Erythroblast (primary cell): ENCODE results near the gene RIMBP3C.
"Not testable (repeated sequence)": the region's sequence is repeated elsewhere in the genome, so short reads cannot be mapped to it uniquely, and the experiment has no call there.

Source experiments
- DNase-seq, 2 experiments: peaks; one replicate each; lab custom pipeline; 2025; lab: John Stamatoyannopoulos, UW
- GATA1 ChIP-seq: IDR thresholded peaks from 2 replicates; pipeline ENCODE4 v1.6.1; 2011; ENCODE audit warnings: low read depth, mild to moderate bottlenecking, control low read depth, low read length, moderate library complexity
- POLR2A ChIP-seq: IDR thresholded peaks from 2 replicates; pipeline ENCODE4 v1.6.1; 2011; ENCODE audit warnings: mild to moderate bottlenecking, low read length

The RIMBP3C gene

GRCh38 chr22:21551361-21551760 lies at the start of gene RIMBP3C:
TSS of gene RIMBP3C (minus strand) at chr22:21551461. CDS start at chr22:21550976, 485 bp downstream.
- not testable (repeated sequence) for DNase-seq

GRCh38 chr22:21599053-21599893 lies 48.0 kb upstream of the RIMBP3C start:
- TF ChIP-seq POLR2A (no peak), GATA1 (no peak)

GRCh38 chr22:21598302-21598701 lies 47.0 kb upstream of the RIMBP3C start:
- no peak for DNase-seq
- TF ChIP-seq POLR2A: no peak
- TF ChIP-seq GATA1: no peak

More at GRCh38 chr22:21599053-21599893, 48.0 kb upstream of the RIMBP3C start:
- DNase-seq: no peak

GRCh38 chr22:21596356-21597135 lies 45.3 kb upstream of the RIMBP3C start:
- not testable (repeated sequence) for DNase-seq

GRCh38 chr22:21594865-21595452 lies 43.7 kb upstream of the RIMBP3C start:
- no peak for DNase-seq
- no peak for TF ChIP-seq GATA1
- no peak for TF ChIP-seq POLR2A

- no peak for TF ChIP-seq GATA1
- no peak for TF ChIP-seq POLR2A
- DNase-seq: peak in 1 of 2 experiments; percentile 9
Measured at GRCh38 chr22:21593406-21594232, 42.4 kb upstream of the RIMBP3C start.

- DNase-seq: no peak
- TF ChIP-seq POLR2A: no peak
- no peak for TF ChIP-seq GATA1
Measured at GRCh38 chr22:21592422-21592821, 41.2 kb upstream of the RIMBP3C start.

GRCh38 chr22:21591695-21592094 lies 40.4 kb upstream of the RIMBP3C start:
- no peak for TF ChIP-seq GATA1
- no peak for TF ChIP-seq POLR2A
- DNase-seq: no peak

GRCh38 chr22:21590809-21591641 lies 39.8 kb upstream of the RIMBP3C start:
- no peak for DNase-seq
- TF ChIP-seq GATA1 (no peak), POLR2A (no peak)

GRCh38 chr22:21589396-21589795 lies 38.1 kb upstream of the RIMBP3C start:
- TF ChIP-seq GATA1 (no peak), POLR2A (no peak)
- DNase-seq: no peak

- TF ChIP-seq GATA1 (no peak), POLR2A (no peak)
- DNase-seq: peak in 1 of 2 experiments; percentile 15
Measured at GRCh38 chr22:21587803-21588611, 36.7 kb upstream of the RIMBP3C start.

- TF ChIP-seq GATA1 (no peak), POLR2A (no peak)
- DNase-seq: no peak
Measured at GRCh38 chr22:21585389-21585788, 34.1 kb upstream of the RIMBP3C start.
